ENCODE measurements around the gene ACSL1. TPM values are rescaled to one million over a fixed set of nuclear protein-coding genes. Genes with fewer than 3 reads are reported as not detected.

Gene ACSL1
- total RNA-seq, 1 experiment from 2014 or later = 12.5 TPM

- no peak overlapping the region for H3K4me2 ChIP-seq (ENCODE audit: low read length)
- TF ChIP-seq CBX3 (IDR thresholded peaks at IDR 0.05; ENCODE audit: low read depth) (no peak), JUND (IDR thresholded peaks at IDR 0.05) (no peak), CTCF (IDR thresholded peaks at IDR 0.05 in 2 of 3, conservative IDR thresholded peaks at IDR 0.05 in 1 of 3; ENCODE audit: borderline replicate concordance in 1 of 3, insufficient read depth in 1 of 3, low read depth in 2 of 3, low read length in 2 of 3) (no peak), SP1 (IDR thresholded peaks at IDR 0.05; ENCODE audit: low read depth) (no peak), CEBPB (IDR thresholded peaks at IDR 0.05; ENCODE audit: low read depth) (no peak), YY1 (IDR thresholded peaks at IDR 0.05; ENCODE audit: extremely low read depth, insufficient replicate concordance, low read depth, low read length) (no peak), EGR1 (IDR thresholded peaks at IDR 0.05; ENCODE audit: low read depth) (no peak), ZFX (IDR thresholded peaks at IDR 0.05) (no peak), ELF1 (IDR thresholded peaks at IDR 0.05; ENCODE audit: borderline replicate concordance, low read depth) (no peak), FOSL1 (IDR thresholded peaks at IDR 0.05; ENCODE audit: low read depth) (no peak), TCF7L2 (IDR thresholded peaks at IDR 0.05; ENCODE audit: borderline replicate concordance, extremely low read depth, insufficient read depth, insufficient read length) (no peak), SIN3A (IDR thresholded peaks at IDR 0.05; ENCODE audit: low read depth) (no peak), MAX (IDR thresholded peaks at IDR 0.05) (no peak), EZH2 (IDR thresholded peaks at IDR 0.05) (no peak), EZH2phosphoT487 (IDR thresholded peaks at IDR 0.05; ENCODE audit: borderline replicate concordance) (no peak)
- TF ChIP-seq, protein P1, sequence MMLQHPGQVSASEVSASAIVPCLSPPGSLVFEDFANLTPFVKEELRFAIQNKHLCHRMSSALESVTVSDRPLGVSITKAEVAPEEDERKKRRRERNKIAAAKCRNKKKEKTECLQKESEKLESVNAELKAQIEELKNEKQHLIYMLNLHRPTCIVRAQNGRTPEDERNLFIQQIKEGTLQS (IDR thresholded peaks at IDR 0.05) = no peak
- TF ChIP-seq, protein P2, sequence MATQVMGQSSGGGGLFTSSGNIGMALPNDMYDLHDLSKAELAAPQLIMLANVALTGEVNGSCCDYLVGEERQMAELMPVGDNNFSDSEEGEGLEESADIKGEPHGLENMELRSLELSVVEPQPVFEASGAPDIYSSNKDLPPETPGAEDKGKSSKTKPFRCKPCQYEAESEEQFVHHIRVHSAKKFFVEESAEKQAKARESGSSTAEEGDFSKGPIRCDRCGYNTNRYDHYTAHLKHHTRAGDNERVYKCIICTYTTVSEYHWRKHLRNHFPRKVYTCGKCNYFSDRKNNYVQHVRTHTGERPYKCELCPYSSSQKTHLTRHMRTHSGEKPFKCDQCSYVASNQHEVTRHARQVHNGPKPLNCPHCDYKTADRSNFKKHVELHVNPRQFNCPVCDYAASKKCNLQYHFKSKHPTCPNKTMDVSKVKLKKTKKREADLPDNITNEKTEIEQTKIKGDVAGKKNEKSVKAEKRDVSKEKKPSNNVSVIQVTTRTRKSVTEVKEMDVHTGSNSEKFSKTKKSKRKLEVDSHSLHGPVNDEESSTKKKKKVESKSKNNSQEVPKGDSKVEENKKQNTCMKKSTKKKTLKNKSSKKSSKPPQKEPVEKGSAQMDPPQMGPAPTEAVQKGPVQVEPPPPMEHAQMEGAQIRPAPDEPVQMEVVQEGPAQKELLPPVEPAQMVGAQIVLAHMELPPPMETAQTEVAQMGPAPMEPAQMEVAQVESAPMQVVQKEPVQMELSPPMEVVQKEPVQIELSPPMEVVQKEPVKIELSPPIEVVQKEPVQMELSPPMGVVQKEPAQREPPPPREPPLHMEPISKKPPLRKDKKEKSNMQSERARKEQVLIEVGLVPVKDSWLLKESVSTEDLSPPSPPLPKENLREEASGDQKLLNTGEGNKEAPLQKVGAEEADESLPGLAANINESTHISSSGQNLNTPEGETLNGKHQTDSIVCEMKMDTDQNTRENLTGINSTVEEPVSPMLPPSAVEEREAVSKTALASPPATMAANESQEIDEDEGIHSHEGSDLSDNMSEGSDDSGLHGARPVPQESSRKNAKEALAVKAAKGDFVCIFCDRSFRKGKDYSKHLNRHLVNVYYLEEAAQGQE (IDR thresholded peaks at IDR 0.05; ENCODE audit: low read depth) = no peak
- TF ChIP-seq, protein P3, sequence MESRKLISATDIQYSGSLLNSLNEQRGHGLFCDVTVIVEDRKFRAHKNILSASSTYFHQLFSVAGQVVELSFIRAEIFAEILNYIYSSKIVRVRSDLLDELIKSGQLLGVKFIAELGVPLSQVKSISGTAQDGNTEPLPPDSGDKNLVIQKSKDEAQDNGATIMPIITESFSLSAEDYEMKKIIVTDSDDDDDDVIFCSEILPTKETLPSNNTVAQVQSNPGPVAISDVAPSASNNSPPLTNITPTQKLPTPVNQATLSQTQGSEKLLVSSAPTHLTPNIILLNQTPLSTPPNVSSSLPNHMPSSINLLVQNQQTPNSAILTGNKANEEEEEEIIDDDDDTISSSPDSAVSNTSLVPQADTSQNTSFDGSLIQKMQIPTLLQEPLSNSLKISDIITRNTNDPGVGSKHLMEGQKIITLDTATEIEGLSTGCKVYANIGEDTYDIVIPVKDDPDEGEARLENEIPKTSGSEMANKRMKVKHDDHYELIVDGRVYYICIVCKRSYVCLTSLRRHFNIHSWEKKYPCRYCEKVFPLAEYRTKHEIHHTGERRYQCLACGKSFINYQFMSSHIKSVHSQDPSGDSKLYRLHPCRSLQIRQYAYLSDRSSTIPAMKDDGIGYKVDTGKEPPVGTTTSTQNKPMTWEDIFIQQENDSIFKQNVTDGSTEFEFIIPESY (IDR thresholded peaks at IDR 0.05; ENCODE audit: extremely low read depth, insufficient replicate concordance, low read length) = no peak
- no peaks in the 10 kb centered on the region for H4K20me1 ChIP-seq (ENCODE audit: insufficient read depth)
- ChIA-PET POLR2A (no interaction called here), RAD21 (ENCODE audit: low non-redundant PET in 1 of 2, low total read pairs in 2 of 2, uncharacterized antibody in 2 of 2, unreplicated experiment in 2 of 2) (no interaction called here), CTCF (no interaction called here)
- no peak overlapping the region for H2AFZ ChIP-seq (ENCODE audit: low read depth, low read length, poor library complexity, severe bottlenecking)
- BruUV-seq (replicated peaks) = no TSS peak
- no peak for DNase-seq (ENCODE audit: low read depth, low spot score)
- no peak overlapping the region for H3K4me3 ChIP-seq (replicated peaks in 1 of 2; ENCODE audit: low read depth in 1 of 2, low read length in 2 of 2)
- H3K79me2 ChIP-seq (ENCODE audit: insufficient read depth, low read length) = 0 out of 2 replicates have a peak, but pooled peaks cover 4% of the 10 kb centered on the region
- no peak overlapping the region for H3K27ac ChIP-seq (ENCODE audit: low read depth, low read length)
- no peak overlapping the region for H3K9ac ChIP-seq (ENCODE audit: low read length)
- intact Hi-C loops (cut with micrococcal nuclease) = no loop called here
- ATAC-seq = no peak
- no peaks in the 10 kb centered on the region for H3K9me3 ChIP-seq (ENCODE audit: control insufficient read depth in 1 of 2, insufficient read depth in 1 of 2, low read depth in 1 of 2, low read length in 2 of 2)
- H3K27me3 ChIP-seq (ENCODE audit: insufficient read depth, low read length) = no peaks in the 10 kb centered on the region
- H3K36me3 ChIP-seq (ENCODE audit: control insufficient read depth in 1 of 2, insufficient read depth in 2 of 2, low read length in 2 of 2) = no peaks in the 10 kb centered on the region
- H3K9me2 ChIP-seq (ENCODE audit: insufficient read depth) = no peaks in the 10 kb centered on the region
- H3K4me1 ChIP-seq (ENCODE audit: control insufficient read depth in 1 of 2, insufficient read depth in 2 of 2, low read length in 2 of 2) = peaks cover 34 to 35% of the 10 kb centered on the region in 2 experiments
These were observed 13.1 kb downstream of the ACSL1 start for GRCh38 chr4:184812651-184813181.
